Measurements from ENCODE around the gene CNTRL. TPM values are rescaled to one million over a fixed set of nuclear protein-coding genes. Genes with fewer than 3 reads are reported as not detected.
A peak's percentile ranks its signal among the peaks of the same experiment; 100 is the strongest.

The CNTRL gene
- total RNA-seq, 1 donor from 2014 or later, result 33.1 TPM

DNA sequence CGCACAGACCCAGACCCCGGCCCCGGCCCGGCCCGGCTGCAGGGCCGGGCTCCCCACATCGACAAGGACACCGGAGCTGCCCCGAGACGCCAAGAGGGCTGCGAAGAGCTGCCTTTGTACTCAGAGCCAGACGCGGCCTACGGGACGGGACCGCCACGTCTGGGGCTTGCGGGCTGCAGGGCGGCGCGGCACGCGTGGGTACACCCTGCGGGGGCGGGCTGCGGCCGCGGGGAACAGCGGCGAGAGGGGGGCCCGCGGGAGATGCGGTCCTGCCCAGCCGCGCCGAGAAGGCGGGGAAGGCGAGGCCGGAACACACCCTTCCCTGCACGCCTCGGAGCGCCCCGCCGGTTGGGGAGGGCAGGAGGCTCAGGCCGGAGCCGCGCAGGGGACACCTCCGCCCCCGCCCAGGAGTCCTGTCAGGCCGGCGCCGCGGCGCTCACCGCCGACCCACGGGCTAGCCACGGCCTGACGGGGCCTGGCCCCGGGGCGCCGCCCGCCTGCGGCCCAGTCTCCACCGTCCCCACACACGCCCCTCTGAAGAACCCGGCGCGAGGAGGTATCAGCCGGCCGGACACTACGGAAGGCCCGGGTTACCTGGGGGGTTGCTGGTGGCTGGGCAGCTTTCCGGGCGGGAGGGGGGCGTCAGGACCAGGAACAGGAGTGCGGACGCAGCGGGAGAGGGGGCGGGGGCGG lies 126.4 kb downstream of the CNTRL start:
- no peak for DNase-seq (ENCODE audit: low spot score)

DNA sequence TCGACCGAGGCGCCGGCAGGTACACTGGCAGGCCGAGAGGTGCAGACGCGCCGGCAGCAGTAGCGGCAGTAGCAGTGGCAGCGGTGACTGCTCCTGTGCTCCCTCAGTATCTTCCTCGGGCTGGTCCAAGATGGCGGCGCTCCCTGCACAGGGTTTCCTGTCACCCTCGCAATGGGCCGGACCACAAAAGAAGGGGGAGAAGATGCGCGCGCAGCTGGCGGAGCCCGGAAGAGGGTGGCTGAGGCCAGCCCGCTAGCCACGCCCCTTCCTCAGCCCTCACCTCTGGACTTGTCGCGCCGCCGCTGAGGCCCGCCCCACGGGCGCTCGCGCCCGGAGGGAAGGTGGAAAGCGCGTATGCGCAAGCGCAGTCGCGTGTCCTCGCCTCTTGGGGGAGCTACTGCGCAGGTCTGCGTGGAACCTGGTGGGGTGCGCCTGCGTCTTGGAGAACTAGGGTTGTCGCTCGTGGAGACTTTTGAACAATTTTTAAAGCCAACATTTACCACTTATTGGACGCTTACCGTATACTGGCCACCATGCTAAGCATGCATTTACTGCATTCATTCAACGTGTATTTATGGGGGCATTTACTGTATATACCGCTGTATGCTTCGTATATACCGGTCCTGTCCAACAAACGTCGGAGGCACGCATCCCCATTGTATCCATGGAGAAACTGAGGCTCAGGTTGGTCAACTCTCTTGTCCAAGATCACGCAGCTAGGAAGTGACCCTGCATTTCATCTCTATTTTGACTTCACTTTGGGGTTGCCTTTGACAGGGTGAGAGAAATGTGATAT lies 127.2 kb downstream of the CNTRL start, which contains the start of gene RAB14:
RAB14 (minus strand) TSS at position 132 of the 796 bp plus-strand sequence. CDS start 8,457 bp downstream, outside the sequence.
- DNase-seq (ENCODE audit: low spot score), result peak; percentile 100

DNA sequence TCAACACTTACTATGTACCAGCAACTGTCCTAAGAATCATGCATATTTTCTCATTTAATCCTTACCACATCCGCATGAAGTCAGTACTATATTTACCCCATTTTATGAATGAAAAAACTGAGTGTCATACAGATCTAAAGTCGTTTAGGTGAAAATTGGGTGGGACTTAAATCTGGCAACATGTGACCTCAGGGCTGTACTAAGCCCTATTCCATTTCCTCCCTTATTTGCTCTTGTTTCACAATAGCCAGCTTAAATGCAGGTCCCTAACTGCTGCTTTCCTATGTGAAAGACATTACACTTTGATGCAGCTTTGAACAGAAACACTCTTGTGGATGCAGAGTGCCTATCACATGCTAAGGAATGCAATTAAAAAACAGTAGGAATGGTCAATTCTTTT lies 129.4 kb downstream of the CNTRL start:
- no peak for DNase-seq (ENCODE audit: low spot score)

DNA sequence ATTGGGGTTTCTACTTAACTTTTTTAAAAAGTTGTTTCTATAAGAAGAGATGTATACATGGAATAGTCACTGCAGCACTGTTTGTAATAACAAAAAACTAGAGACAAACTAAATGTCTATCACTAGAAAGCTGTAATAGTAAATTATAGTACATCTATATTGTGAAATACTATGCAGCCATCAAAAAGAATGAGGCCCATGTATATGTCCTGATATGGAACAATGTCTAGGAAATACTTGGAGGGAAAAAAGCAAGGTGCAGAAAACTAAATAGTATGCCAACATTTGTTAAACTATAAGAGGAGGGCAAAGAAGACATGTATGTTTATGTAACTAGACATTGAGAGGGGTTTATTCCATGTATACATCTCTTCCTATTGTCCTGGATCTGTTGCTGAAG lies 129.9 kb downstream of the CNTRL start:
- DNase-seq (ENCODE audit: low spot score), result no peak

DNA sequence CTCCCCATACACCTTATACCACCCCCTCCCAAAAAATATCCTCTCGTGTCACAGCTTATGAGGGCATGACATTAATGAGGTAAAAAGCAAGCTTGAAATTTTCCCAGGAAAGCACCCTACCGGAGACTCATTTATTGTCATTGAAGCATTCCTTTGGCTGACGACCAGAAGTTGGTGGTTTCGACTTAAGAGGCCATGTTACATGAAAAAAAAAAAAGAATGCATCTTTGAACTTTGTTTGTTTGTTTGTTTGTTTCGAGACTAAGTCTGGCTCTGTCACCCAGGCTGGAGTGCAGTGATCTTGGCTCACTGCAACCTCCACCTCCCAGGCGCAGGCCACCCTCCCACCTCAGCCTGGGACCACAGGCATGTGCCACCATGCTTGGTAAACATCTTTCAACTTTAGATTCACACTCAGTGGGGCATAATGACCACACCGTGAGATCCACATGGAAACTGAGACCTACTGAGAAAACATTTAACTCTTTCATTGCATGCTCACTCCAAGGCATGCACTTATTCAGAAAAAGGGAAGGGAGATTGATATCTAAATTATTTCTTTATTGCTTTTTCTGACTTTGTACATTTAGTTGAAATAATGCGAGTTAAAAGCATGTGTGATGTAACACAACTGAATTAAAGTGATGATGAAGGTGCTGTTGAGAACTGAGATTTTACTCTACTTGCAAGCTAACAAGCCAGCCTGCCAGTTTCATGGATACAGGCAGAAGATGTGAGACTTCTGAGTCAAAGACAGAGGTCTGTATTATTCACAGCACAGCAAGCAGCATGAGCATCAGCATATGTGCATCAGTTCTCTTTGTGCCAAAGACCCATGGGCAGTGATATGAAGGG lies 132.0 kb downstream of the CNTRL start:
- no peak for DNase-seq (ENCODE audit: low spot score)

DNA sequence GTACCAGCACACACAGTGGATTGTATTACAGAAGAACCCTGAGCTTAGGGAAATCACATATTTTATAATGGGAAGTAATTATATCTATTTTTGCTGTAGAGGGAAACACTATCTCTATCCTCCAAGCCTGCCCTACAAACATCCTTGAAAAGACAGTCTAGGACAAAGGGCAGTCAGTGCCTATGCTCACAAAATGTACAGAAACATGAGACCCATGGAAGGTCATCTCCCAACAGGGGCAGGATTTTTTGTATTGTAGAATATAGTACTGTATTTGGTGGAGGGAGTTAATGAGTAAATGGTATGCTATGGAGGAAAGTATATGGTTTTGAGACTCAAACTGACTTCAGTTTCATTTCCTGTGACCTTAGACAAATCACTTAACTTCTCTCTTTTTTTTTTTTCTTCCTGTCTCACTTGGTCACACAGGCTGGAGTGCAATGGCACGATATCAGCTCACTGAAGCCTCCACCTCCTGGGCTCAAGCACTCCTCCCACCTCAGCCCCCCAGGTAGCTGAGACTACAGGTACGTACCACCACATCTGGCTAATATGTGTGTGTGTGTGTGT lies 132.7 kb downstream of the CNTRL start:
- DNase-seq (ENCODE audit: low spot score), result no peak

DNA sequence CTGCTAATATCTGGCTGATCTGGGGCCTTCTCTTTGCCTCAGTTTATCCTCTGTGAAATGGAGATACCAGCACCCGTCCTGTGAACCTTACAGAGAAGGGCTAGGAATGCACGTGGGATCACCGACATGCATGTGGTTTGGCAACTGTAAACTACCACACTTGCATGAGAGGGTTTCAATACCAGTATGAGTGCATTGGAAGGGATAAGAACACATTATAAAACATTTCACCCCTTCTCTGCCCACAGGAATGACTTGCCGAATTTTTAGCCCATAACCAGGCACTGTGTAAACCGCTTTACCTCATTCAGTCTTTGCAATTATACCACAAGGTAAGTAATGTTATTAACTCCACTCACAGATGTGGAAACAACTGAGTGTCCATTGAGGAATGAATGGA lies 135.8 kb downstream of the CNTRL start:
- DNase-seq (ENCODE audit: low spot score), result no peak

- peak; percentile 94 for DNase-seq (ENCODE audit: low spot score)
Observed at GRCh38 chr9:121213136-121213806, 138.5 kb downstream of the CNTRL start.

GRCh38 chr9:121214005-121214404 lies 139.2 kb downstream of the CNTRL start:
- no peak for DNase-seq (ENCODE audit: low spot score)

DNA sequence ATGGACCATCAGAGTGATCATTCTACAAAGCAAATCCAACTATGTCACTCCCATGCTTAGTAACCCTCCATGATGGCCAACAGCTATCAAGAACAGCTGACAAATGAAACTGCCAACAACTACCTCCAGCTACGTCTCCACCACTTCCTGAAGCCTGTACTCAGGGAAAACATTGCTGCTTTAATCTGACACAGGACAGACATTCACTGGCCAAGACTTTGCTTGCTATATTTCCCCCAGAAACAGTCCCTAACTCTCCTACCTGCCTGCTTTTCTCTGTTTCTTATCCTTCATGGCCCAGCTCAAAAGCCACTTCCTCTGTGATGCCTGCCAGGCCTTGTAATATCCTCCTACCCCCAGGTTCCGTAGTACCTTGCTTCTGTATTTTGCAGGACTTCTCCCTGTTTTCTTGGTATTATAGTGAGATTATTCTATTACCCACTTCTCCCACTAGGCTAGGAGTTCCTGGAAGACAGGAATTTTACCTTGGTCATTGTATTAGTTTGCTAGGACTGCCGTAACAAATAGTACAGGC lies 141.6 kb downstream of the CNTRL start:
- DNase-seq (ENCODE audit: low spot score), result no peak

DNA sequence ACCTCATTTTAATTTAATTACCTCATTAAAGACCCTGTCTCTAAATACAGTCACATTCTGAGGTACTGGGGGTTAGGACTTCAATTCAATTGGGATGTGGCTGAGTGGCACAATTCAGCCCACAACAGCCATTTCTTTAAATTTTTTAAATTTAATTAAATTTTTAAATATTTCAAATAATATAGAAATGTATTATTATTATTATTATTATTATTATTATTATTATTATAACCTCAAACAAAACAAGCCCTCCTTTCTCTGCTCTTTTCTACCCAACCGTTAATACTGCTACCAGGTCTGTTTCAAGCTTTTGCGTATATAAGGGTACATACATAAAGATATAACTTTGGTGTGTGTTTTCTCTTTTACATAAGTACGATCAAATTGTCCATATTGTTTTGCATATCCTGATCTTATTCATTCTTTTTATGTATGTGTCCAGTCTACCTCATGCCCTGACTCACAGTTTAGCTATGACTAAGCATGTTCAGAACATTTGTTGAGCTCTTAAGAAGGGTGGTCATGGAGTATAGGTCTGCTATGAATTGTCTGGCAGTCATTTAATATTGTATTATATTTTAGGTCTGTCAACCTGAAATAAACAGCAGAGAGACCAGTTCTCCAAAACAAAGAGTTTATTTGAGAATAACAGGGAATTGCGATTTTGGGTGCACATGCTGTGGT lies 143.0 kb downstream of the CNTRL start:
- no peak for DNase-seq (ENCODE audit: low spot score)

- no peak for DNase-seq (ENCODE audit: low spot score)
Observed at GRCh38 chr9:121218357-121219027, 143.7 kb downstream of the CNTRL start.

- no peak for DNase-seq (ENCODE audit: low spot score)
Observed at GRCh38 chr9:121219530-121219929, 144.8 kb downstream of the CNTRL start.

- DNase-seq (ENCODE audit: low spot score), result no peak
Observed at GRCh38 chr9:121220996-121221663, 146.4 kb downstream of the CNTRL start.

- no peak for DNase-seq (ENCODE audit: low spot score)
Observed at GRCh38 chr9:121221664-121222055, 146.9 kb downstream of the CNTRL start.

- DNase-seq (ENCODE audit: low spot score), result no peak
Observed at GRCh38 chr9:121222524-121223171, 147.9 kb downstream of the CNTRL start.

DNA sequence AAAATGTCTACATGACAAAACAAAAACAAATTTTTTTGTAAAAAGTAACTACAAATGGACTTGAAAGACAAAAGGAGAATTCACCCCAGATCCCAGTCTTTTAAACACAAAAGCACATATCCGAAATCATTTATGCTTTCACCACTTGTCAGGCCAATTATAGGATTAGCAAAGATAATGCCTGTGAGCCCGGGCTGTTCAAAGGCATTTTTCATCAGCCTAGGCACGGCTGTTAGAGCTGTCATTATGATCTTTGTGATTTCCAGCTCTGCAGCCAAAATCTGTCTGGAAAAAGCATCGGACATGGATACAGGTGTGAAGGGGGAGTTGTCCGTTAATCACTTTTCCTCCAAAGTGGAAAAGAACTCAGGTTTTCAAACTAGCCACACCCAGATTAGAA lies 150.5 kb downstream of the CNTRL start:
- DNase-seq (ENCODE audit: low spot score), result no peak

DNA sequence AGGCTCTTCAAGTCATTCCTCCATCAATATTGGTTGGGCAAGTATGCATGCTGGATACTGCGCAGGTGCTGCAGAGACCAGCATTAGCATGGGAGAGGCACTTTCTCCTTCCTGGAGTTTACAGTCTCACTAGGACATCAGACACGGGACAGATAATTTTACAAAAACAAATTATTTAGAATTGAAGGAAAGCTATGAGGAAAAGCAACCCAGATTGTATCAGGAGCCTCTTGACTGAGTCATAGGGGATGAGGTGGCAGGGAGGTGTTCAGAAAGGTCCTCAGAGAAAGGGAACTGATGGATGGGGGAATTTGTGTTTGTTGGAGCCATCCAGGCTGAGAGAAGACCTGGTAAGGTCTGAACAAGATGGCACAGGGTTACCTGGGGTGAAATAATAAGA lies 151.4 kb downstream of the CNTRL start:
- DNase-seq (ENCODE audit: low spot score), result no peak
